Inferior parietal cortex (tissue), 1 donor: ENCODE measurements around the gene RBM41.

ENCODE experiments used
- DNase-seq: peaks from one replicate; pipeline ENCODE4 v3.0.0-alpha.2; 2016; ENCODE audit errors: extremely low spot score

The RBM41 gene

DNA sequence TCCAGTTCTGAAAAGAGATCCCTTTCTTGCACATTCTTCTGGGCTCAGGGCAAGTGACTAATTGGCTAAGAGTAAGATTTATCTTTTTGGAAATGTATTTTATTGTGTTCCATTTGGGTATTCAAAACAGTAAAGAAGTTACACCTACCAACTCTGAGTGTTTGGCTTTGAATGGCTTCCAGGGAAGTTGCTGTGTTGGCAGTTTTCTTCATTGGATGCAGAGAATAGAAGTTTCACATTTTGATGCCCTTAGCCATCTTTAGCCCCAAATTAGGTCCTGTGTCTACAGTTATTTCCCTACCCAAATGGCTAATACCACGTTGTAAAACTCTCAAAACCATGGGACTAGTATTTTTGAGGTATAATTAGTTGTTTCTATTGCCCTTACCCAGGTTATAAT is 88.9 kb downstream of the RBM41 start:
- DNase-seq: no peak

DNA sequence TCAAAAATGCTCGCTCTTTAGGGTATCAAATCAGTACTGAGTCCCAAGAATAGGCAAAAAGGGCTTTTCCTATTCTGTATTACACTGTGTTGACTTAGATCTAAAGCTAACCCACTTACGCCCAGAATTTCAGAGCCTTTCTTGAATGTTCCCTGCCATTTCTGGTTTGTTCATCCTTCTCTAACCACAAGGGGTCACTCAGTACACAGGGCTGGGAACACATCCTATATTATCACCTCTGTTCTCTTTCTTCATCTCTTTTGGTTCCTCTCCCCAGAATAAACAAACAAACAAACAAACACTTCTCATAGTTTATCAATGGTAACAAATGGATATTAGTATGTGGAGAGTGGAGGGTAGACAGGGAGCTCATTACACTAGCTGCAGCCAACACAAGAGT is 93.1 kb downstream of the RBM41 start:
- DNase-seq: peak; percentile 16

DNA sequence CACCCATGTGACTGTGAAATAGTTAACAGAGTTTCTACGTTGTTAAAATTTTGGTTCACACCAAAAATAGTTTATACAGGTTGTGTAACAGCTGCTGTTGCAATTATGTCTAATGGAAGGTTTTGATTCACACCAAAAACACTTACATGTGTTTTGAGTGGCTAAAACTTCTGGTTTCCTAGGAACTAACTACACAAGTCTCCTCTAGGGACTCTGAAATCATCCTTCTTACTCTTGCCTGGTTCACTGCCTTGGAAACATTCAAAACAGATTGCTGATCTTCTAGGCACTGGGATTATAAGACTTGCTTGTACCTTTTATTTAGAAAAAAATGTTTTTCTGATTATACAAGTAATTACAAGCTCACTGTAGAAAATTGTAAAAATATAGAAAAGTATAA is 103.7 kb downstream of the RBM41 start:
- no peak for DNase-seq
